ENCODE data around the gene ATP10A.

The ATP10A gene

DNA sequence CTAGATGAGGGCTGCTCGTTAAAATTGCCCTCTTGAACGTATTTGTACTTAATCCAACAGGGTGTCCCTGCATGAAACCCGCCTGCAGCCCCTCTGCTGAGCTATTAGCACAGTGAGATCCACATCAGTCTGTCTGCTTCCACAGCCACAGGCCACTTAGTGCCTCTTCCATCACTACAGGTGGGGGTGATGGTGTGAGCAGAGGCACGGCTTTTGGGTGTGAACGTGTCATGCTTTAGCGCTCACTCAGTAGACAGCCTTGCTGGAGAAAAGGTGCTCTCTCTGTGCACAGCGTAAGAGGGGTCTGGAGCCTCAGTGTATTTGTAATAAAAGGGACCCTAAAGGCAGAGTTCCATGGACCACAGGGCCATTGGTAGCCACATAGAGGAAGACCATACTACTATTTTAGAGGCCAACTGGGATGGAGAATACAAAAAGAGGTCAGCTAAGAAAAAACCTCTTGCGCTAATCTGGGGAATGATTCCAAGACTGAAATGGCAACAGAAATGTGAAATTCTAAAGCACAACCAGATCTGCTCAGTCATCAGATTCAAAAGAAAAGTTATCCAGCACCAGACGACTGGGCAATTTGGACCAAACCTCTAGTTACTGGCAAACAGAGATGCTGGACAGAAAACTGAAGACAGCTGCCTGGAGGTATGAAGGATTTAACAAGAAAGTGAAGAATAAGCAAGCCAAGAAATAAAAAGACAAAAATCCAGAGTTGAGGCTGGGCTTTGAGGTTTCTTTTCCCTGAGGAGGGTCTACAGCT is 120.2 kb downstream of the ATP10A start:
- H3K4me3 ChIP-seq (ENCODE audit: low read depth, low read length), result no peak overlapping the region
- DNase-seq, result no peak
- H3K36me3 ChIP-seq (replicated peaks), result no peaks in the 10 kb centered on the region
- H3K27me3 ChIP-seq (replicated peaks), result no peaks in the 10 kb centered on the region
- in situ Hi-C loops (cut with HindIII; ENCODE audit: low pct_ligation_motif_present, low sequenced_read_pairs), result no loop called here
- H3K27ac ChIP-seq, result no peak overlapping the region
- TF ChIP-seq, protein P1, sequence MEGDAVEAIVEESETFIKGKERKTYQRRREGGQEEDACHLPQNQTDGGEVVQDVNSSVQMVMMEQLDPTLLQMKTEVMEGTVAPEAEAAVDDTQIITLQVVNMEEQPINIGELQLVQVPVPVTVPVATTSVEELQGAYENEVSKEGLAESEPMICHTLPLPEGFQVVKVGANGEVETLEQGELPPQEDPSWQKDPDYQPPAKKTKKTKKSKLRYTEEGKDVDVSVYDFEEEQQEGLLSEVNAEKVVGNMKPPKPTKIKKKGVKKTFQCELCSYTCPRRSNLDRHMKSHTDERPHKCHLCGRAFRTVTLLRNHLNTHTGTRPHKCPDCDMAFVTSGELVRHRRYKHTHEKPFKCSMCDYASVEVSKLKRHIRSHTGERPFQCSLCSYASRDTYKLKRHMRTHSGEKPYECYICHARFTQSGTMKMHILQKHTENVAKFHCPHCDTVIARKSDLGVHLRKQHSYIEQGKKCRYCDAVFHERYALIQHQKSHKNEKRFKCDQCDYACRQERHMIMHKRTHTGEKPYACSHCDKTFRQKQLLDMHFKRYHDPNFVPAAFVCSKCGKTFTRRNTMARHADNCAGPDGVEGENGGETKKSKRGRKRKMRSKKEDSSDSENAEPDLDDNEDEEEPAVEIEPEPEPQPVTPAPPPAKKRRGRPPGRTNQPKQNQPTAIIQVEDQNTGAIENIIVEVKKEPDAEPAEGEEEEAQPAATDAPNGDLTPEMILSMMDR (IDR thresholded peaks at IDR 0.05; ENCODE audit: low read depth, low read length, missing control alignments), result no peak

- no peaks in the 10 kb centered on the region for H3K27me3 ChIP-seq (replicated peaks)
- no peak overlapping the region for H3K4me3 ChIP-seq (ENCODE audit: low read depth, low read length)
- in situ Hi-C loops (cut with HindIII; ENCODE audit: low pct_ligation_motif_present, low sequenced_read_pairs), result no loop called here
- TF ChIP-seq, protein P1 (IDR thresholded peaks at IDR 0.05; ENCODE audit: low read depth, low read length, missing control alignments), result no peak
- H3K36me3 ChIP-seq (replicated peaks), result no peaks in the 10 kb centered on the region
- no peak overlapping the region for H3K27ac ChIP-seq
- DNase-seq, result no peak
Observed at GRCh38 chr15:25742041-25742730, 120.9 kb downstream of the ATP10A start.

- in situ Hi-C loops (cut with HindIII; ENCODE audit: low pct_ligation_motif_present, low sequenced_read_pairs), result no loop called here
- Histone ChIP-seq H3K27ac (no peak overlapping the region), H3K36me3 (replicated peaks) (no peaks in the 10 kb centered on the region), H3K4me3 (ENCODE audit: low read depth, low read length) (no peak overlapping the region), H3K27me3 (replicated peaks) (no peaks in the 10 kb centered on the region)
- DNase-seq, result no peak
- TF ChIP-seq, protein P1 (IDR thresholded peaks at IDR 0.05; ENCODE audit: low read depth, low read length, missing control alignments), result no peak
Observed at GRCh38 chr15:25741256-25741580, 121.9 kb downstream of the ATP10A start.

DNA sequence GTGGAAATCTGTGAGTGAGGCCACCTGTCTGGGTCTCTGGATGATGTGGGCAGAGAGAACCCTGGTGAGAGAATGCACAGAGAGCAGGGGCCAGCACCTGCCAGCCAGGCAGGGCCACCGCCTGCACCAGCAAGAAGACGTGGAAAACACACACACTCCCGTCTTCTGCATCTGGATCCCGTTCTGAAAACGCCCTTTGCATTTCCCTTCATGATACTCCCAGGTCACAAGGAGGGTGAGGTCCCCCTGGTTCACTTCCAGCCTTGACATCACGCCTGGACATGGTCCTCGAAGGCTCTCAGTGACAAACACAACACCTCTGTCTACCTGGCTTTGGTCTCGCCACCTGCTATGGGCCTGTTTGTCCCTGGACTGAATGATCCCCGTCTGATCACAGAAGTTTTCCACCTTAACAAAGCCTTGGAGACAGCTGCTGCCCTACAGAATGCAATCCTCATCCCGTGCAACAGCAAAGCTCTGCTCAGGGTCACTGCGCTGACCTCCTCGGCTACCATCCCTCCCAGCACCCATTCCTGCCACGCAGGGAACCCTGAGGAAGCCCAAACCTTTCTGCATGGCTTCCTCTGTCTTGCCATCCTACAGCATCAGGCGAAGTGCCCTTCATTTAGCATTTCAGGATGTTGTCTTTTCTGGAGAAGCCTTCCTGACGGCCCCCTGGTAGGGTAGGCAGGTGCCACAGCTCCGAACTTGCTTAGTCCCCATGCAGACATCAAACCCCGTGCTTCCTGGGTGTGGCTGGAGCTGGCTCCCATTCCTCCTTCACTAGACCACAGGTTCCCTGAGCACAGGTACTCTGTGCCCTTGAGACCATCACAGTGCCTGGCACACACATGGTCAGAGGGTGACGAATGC is 122.5 kb downstream of the ATP10A start:
- in situ Hi-C loops (cut with HindIII; ENCODE audit: low pct_ligation_motif_present, low sequenced_read_pairs), result no loop called here
- TF ChIP-seq, protein P1 (IDR thresholded peaks at IDR 0.05; ENCODE audit: low read depth, low read length, missing control alignments), result no peak
- no peak for DNase-seq
- Histone ChIP-seq H3K4me3 (ENCODE audit: low read depth, low read length) (no peak overlapping the region), H3K27me3 (replicated peaks) (no peaks in the 10 kb centered on the region), H3K36me3 (replicated peaks) (no peaks in the 10 kb centered on the region), H3K27ac (no peak overlapping the region)

GRCh38 chr15:25739687-25740121 is 123.4 kb downstream of the ATP10A start:
- DNase-seq, result peak; percentile 43
- Histone ChIP-seq H3K27me3 (replicated peaks) (no peaks in the 10 kb centered on the region), H3K36me3 (replicated peaks) (no peaks in the 10 kb centered on the region), H3K4me3 (ENCODE audit: low read depth, low read length) (no peak overlapping the region), H3K27ac (no peak overlapping the region)
- TF ChIP-seq, protein P1 (IDR thresholded peaks at IDR 0.05; ENCODE audit: low read depth, low read length, missing control alignments), result peak; percentile 58
- in situ Hi-C loops (cut with HindIII; ENCODE audit: low pct_ligation_motif_present, low sequenced_read_pairs), result no loop called here

Measured in brain microvascular endothelial cell (primary cell).